Loucy (cell line): ENCODE data around the gene SLC3A2.

ENCODE experiments used
- CTCF ChIP-seq: fragments of 200-600 bp; sonication (generic); conservative IDR thresholded peaks from 2 replicates; pipeline ENCODE4 v1.5.1; 2014; ENCODE audit warnings: mild to moderate bottlenecking, antibody characterized with exemption, low read length
- EZH2phosphoT487 ChIP-seq: fragments of 200-600 bp; IDR thresholded peaks from 2 replicates; pipeline ENCODE4 v1.6.1; 2018; ENCODE audit warnings: antibody characterized with exemption, mild to moderate bottlenecking, moderate library complexity, borderline replicate concordance

GRCh38 chr11:62930157-62930556 is 49.5 kb downstream of the SLC3A2 start:
- no peak for TF ChIP-seq CTCF
- TF ChIP-seq EZH2phosphoT487, result no peak
